Left lobe of liver (tissue), 2 donors: ENCODE results near the gene MORC2. TPM values are rescaled to one million over a fixed set of nuclear protein-coding genes. Genes with fewer than 3 reads are reported as not detected.
A peak's percentile ranks its signal among the peaks of the same experiment; 100 is the strongest.

Source experiments
- ATAC-seq: fragments of 200-7000 bp; cut with Tn5 transposase; one replicate; pipeline ENCODE4 v1.9.1; 2020; ENCODE audit warnings: mild to moderate bottlenecking, moderate library complexity
- DNase-seq: peaks from one replicate; pipeline ENCODE4 v3.0.0-alpha.2; 2020; ENCODE audit warnings: low spot score
- total RNA-seq: library from RNA; stranded (reverse); gene quantifications from one replicate; pipeline ENCODE4 v1.2.1, GENCODE V29; 2021
- donor health status: DM: no; HTN: no; CAD: no; lungs with moderate emphysema.
- donor health status: DM: no; HTN: yes; CAD: no.

Gene MORC2
- total RNA-seq, 1 donor from 2014 or later: 11.9 TPM

DNA sequence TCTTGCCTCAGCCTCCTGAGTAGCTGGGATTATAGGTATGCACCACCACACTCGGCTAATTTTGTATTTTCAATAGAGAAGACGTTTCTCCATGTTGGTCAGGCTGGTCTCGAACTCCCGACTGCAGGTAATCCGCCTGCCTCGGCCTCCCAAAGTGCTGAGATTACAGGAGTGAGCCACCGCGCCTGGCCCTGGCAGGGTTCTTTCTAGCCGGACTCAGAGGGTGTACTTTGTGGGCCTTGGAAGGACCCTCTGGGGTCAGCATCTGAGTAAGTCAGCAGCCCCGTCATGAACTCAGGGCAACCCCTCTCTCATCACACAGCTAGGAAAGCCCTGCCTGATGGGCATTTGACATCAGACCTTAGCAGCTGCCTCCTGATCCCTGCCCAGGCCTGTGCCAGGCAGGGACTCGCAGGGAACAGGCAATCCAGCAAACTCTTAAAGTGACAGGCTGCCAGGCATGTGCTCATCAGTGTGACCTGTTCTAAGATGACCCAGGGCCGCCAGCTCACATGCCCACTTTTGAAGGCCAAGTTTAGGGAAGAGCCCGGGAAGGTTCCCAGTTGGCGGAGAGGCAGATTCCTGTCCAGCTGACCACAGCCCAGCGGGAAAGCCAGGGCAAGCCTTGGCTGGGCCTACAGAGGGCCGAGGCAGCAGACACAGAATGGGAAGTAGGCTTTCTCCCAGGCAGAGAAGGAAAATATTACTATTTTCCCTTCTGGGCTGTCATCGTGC lies 92.9 kb downstream of the MORC2 start:
- DNase-seq (peak; percentile 37), ATAC-seq (peak; percentile 49)

Other genes starting within 250 kb of the MORC2 start
- 18.2 TPM for gene TUG1, start 491 bp upstream of the MORC2 start, total RNA-seq
- 20.9 TPM for gene SMTN, start 112.5 kb upstream of the MORC2 start, total RNA-seq
- gene SELENOM, start 138.8 kb upstream of the MORC2 start, total RNA-seq: 7.0 TPM
- 0.25 TPM for gene INPP5J, start 154.2 kb upstream of the MORC2 start, total RNA-seq
- gene PLA2G3, start 171.7 kb upstream of the MORC2 start, total RNA-seq: not detected
- 33.5 TPM for gene RNF185, start 191.4 kb upstream of the MORC2 start, total RNA-seq
- gene LIMK2, start 243.5 kb upstream of the MORC2 start, total RNA-seq: 7.3 TPM